Measurements from ENCODE around the gene RPLP1. TPM values are rescaled to one million over a fixed set of nuclear protein-coding genes. Genes with fewer than 3 reads are reported as not detected.

The RPLP1 gene
- total RNA-seq, 1 donor from 2014 or later = 617 TPM

DNA sequence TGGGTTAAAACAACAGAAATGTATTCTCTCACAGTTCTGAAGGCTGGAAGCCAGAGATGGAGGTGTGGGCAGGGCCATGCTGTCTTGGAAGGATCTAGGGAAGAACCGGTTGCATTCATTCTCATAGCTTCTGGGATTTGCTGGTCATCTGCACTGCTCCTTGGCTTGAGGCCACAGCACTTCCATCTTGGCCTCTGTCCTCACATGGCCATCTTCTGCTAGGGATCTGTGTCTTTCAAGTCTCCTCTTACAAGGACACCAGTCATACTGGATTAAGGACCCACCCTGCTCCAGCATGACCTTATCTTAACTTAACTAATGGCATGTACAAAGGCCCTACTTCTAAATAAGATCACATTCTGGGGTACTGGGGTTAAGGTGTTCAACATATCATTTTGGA lies 47.7 kb downstream of the RPLP1 start:
- no peak for DNase-seq (ENCODE audit: low read depth)
- no peak overlapping the region for H3K4me3 ChIP-seq (ENCODE audit: low read depth, low read length)
- TF ChIP-seq, protein P1, sequence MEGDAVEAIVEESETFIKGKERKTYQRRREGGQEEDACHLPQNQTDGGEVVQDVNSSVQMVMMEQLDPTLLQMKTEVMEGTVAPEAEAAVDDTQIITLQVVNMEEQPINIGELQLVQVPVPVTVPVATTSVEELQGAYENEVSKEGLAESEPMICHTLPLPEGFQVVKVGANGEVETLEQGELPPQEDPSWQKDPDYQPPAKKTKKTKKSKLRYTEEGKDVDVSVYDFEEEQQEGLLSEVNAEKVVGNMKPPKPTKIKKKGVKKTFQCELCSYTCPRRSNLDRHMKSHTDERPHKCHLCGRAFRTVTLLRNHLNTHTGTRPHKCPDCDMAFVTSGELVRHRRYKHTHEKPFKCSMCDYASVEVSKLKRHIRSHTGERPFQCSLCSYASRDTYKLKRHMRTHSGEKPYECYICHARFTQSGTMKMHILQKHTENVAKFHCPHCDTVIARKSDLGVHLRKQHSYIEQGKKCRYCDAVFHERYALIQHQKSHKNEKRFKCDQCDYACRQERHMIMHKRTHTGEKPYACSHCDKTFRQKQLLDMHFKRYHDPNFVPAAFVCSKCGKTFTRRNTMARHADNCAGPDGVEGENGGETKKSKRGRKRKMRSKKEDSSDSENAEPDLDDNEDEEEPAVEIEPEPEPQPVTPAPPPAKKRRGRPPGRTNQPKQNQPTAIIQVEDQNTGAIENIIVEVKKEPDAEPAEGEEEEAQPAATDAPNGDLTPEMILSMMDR (conservative IDR thresholded peaks at IDR 0.05; ENCODE audit: low read depth, low read length) = no peak

GRCh38 chr15:69501456-69501855 lies 48.8 kb downstream of the RPLP1 start:
- TF ChIP-seq, protein P1 (conservative IDR thresholded peaks at IDR 0.05; ENCODE audit: low read depth, low read length) = no peak

GRCh38 chr15:69502470-69503045 lies 49.9 kb downstream of the RPLP1 start:
- H3K4me3 ChIP-seq (ENCODE audit: low read depth, low read length) = no peak overlapping the region
- DNase-seq (ENCODE audit: low read depth) = no peak
- TF ChIP-seq, protein P1 (conservative IDR thresholded peaks at IDR 0.05; ENCODE audit: low read depth, low read length) = peak; percentile 44

More at GRCh38 chr15:69501456-69501855, 48.8 kb downstream of the RPLP1 start:
- no peak overlapping the region for H3K4me3 ChIP-seq (ENCODE audit: low read depth, low read length)
- no peak for DNase-seq (ENCODE audit: low read depth)

DNA sequence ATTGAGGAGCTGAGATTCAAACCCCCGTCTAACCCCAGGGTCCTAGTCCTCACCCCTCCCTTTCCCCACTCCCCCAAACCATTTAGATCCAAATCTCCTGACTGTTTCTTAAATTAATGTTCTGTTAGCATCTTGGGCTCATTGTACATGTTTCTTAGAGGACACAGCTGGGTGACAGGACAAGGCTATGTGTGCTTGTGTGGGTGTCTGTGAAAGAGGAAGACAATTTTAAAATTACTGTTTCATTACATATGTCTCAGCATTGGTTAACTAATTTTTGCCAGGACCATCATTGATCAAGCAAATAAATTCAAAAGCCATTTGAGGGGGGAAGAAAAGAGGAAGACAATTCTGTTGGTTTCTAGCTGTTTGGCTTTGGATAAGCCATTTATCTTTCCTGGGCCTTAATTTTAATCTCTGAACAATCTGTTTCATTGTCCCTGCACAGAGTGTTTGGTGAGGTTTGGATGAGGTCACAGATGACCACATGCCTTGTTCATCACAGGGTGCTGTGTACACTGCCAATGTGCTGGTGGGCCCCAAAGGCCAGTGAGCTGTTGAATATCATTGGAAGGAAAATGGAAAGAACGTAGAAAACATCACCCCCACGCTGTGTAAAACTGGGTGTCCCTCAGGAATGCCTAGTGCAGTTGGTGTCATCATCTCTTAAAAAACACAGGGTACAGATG lies 51.9 kb downstream of the RPLP1 start:
- TF ChIP-seq, protein P1 (conservative IDR thresholded peaks at IDR 0.05; ENCODE audit: low read depth, low read length) = no peak
- H3K4me3 ChIP-seq (ENCODE audit: low read depth, low read length) = no peak overlapping the region
- DNase-seq (ENCODE audit: low read depth) = no peak

Other genes with a start within 250 kb of the RPLP1 start
- 9.5 and 10.1 TPM in 2 replicates for gene PAQR5, start 153.9 kb upstream of the RPLP1 start, total RNA-seq
- gene KIF23, start 38.5 kb upstream of the RPLP1 start, total RNA-seq = 71.5 and 87.9 TPM in 2 replicates